SK-N-SH treated with all-trans-retinoic acid at 6 μM for 48 hours (cell line): ENCODE measurements around the gene PLIN1.

ENCODE experiments used
- ARNTL ChIP-seq: fragments of 450-650 bp; formaldehyde crosslinking; IDR thresholded peaks from 2 replicates; pipeline ENCODE4 v1.5.0; 2020; ENCODE audit warnings: low read depth, mild to moderate bottlenecking, moderate library complexity, borderline replicate concordance
- CSDC2 ChIP-seq: fragments of 250-450 bp; sonication (Bioruptor Pico); IDR thresholded peaks from 2 replicates; pipeline ENCODE4 v1.5.0; 2020; ENCODE audit warnings: mild to moderate bottlenecking, moderate library complexity
- ESRRG ChIP-seq: fragments of 250-450 bp; sonication (Bioruptor Pico); IDR thresholded peaks from 2 replicates; pipeline ENCODE4 v1.6.1; 2021; ENCODE audit warnings: mild to moderate bottlenecking
- ISL1 ChIP-seq: fragments of 250-450 bp; sonication (Bioruptor Pico); IDR thresholded peaks from 2 replicates; pipeline ENCODE4 v2.1.2; 2022; ENCODE audit warnings: mild to moderate bottlenecking, moderate library complexity
- OSR1 ChIP-seq: fragments of 250-450 bp; sonication (Bioruptor Pico); IDR thresholded peaks from 2 replicates; pipeline ENCODE4 v1.8.0; 2022; ENCODE audit warnings: moderate library complexity, mild to moderate bottlenecking, inconsistent platforms
- TSHZ2 ChIP-seq: fragments of 250-450 bp; sonication (Bioruptor Pico); IDR thresholded peaks from 2 replicates; pipeline ENCODE4 v1.5.0; 2020; ENCODE audit warnings: mild to moderate bottlenecking, moderate library complexity
- ZFP3 ChIP-seq: fragments of 250-450 bp; sonication (Bioruptor Pico); IDR thresholded peaks from 2 replicates; pipeline ENCODE4 v1.5.0; 2020; ENCODE audit warnings: mild to moderate bottlenecking, moderate library complexity
- ZFP30 ChIP-seq: fragments of 450-650 bp; formaldehyde crosslinking; IDR thresholded peaks from 2 replicates; pipeline ENCODE4 v1.5.0; 2022; ENCODE audit warnings: mild to moderate bottlenecking, moderate library complexity
- TF ChIP-seq, protein P1 (sequence below): fragments of 250-450 bp; sonication (Bioruptor Pico); IDR thresholded peaks from 2 replicates; pipeline ENCODE4 v1.8.0; 2020; ENCODE audit warnings: mild to moderate bottlenecking, moderate library complexity, borderline replicate concordance
- TF ChIP-seq, protein P2 (sequence below): fragments of 250-450 bp; sonication (Bioruptor Pico); IDR thresholded peaks from 2 replicates; pipeline ENCODE4 v1.5.1; 2020; ENCODE audit warnings: low read depth, mild to moderate bottlenecking, moderate library complexity

DNA sequence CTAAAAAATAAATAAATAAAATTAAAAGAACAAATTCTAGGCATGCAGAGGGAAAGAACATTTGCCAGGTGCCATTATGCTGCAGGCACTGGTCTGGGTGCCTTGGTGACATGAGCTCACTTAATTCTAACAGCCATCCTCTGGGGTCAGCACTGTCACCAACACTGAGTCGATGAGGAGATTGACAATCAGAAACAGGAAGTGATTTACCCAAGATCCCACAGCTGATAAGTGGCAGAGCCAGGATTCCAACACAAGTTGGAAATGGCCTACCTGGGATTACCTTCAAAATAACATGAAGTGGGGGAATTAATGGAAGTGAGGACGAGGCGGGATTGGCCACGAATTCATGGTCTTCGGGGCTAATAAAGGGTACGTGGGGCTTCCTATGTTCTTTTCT is 3.6 kb downstream of the PLIN1 start:
- no peak for TF ChIP-seq ISL1 (CRISPR knock-in tag)
- TF ChIP-seq, protein P1, sequence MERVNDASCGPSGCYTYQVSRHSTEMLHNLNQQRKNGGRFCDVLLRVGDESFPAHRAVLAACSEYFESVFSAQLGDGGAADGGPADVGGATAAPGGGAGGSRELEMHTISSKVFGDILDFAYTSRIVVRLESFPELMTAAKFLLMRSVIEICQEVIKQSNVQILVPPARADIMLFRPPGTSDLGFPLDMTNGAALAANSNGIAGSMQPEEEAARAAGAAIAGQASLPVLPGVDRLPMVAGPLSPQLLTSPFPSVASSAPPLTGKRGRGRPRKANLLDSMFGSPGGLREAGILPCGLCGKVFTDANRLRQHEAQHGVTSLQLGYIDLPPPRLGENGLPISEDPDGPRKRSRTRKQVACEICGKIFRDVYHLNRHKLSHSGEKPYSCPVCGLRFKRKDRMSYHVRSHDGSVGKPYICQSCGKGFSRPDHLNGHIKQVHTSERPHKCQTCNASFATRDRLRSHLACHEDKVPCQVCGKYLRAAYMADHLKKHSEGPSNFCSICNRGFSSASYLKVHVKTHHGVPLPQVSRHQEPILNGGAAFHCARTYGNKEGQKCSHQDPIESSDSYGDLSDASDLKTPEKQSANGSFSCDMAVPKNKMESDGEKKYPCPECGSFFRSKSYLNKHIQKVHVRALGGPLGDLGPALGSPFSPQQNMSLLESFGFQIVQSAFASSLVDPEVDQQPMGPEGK (CRISPR knock-in tag): no peak
- no peak for TF ChIP-seq CSDC2 (CRISPR knock-in tag)
- no peak for TF ChIP-seq ZFP30 (CRISPR knock-in tag)
- no peak for TF ChIP-seq OSR1 (CRISPR knock-in tag)
- TF ChIP-seq ARNTL (CRISPR knock-in tag): no peak
- TF ChIP-seq, protein P2, sequence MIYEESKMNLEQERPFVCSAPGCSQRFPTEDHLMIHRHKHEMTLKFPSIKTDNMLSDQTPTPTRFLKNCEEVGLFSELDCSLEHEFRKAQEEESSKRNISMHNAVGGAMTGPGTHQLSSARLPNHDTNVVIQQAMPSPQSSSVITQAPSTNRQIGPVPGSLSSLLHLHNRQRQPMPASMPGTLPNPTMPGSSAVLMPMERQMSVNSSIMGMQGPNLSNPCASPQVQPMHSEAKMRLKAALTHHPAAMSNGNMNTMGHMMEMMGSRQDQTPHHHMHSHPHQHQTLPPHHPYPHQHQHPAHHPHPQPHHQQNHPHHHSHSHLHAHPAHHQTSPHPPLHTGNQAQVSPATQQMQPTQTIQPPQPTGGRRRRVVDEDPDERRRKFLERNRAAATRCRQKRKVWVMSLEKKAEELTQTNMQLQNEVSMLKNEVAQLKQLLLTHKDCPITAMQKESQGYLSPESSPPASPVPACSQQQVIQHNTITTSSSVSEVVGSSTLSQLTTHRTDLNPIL (CRISPR knock-in tag): no peak
- TF ChIP-seq ESRRG: no peak
- TF ChIP-seq ZFP3 (CRISPR knock-in tag): no peak
- TF ChIP-seq TSHZ2 (CRISPR knock-in tag): no peak
